Thyroid gland (tissue), 4 donors: Measurements from ENCODE around the gene ATG9A. TPM values are rescaled to one million over a fixed set of nuclear protein-coding genes. Genes with fewer than 3 reads are reported as not detected.

Experiments used
- DNase-seq, 2 donors: peaks; one replicate each; pipeline ENCODE4 v3.0.0-alpha.2; 2019
- H3K27ac ChIP-seq, 3 donors: fragments of 200-600 bp; sonication (generic); 1 replicate in 2 of 3; 2 replicates in 1 of 3; pipeline ENCODE4 v1.5.1; 2016 to 2019; ENCODE audit warnings: mild to moderate bottlenecking in 1 of 3, moderate library complexity in 1 of 3
- H3K27me3 ChIP-seq: fragments of 200-600 bp; sonication (generic); one replicate; pipeline ENCODE4 v1.5.1; 2019
- H3K36me3 ChIP-seq, 2 donors: fragments of 200-600 bp; sonication (generic); one replicate each; pipeline ENCODE4 v1.5.1; 2016 to 2019
- H3K4me1 ChIP-seq, 2 donors: fragments of 200-600 bp; sonication (generic); one replicate each; pipeline ENCODE4 v1.5.1; 2017 to 2019
- H3K4me3 ChIP-seq, 3 donors: fragments of 200-600 bp; sonication (generic); replicated peaks in 1 of 3; 1 replicate in 2 of 3; 2 replicates in 1 of 3; pipeline ENCODE4 v1.5.1; 2016; ENCODE audit warnings: mild to moderate bottlenecking in 1 of 3
- H3K9me3 ChIP-seq: fragments of 200-600 bp; sonication (generic); one replicate; pipeline ENCODE4 v1.5.1; 2017
- POLR2A ChIP-seq, 2 donors: fragments of 450-650 bp; IDR thresholded peaks; one replicate each; pipeline ENCODE4 v1.6.1; 2017; ENCODE audit warnings: antibody characterized with exemption in 2 of 2, mild to moderate bottlenecking in 2 of 2, moderate library complexity in 1 of 2
- WGBS, 2 donors: methylation state at CpG; one replicate each; pipeline ENCODE4 v1.1.5; 2017; 5-methylcytosine and 5-hydroxymethylcytosine counted together
- intact Hi-C: fragments of 100-400 bp; cut with DNase I; formaldehyde crosslinking; loops from one replicate; pipeline ENCODE4 v1.15.1; 2023
- total RNA-seq, 4 donors: library from RNA; depleted of rRNA; stranded (reverse); fragments of >200 nt; gene quantifications; one replicate each; pipeline ENCODE4 v1.2.3, GENCODE V29; 2016
- TF ChIP-seq, protein P1 (sequence below), 6 experiments: fragments of 200-600 bp in 3 of 6; fragments of 450-650 bp in 3 of 6; sonication (generic) in 3 of 6; IDR thresholded peaks; one replicate each; pipeline ENCODE4 v1.5.1; 2016 to 2019; ENCODE audit warnings: antibody characterized with exemption in 6 of 6, mild to moderate bottlenecking in 2 of 6, inconsistent platforms in 1 of 6, moderate library complexity in 1 of 6

The ATG9A gene
- total RNA-seq, 4 donors from 2014 or later, result 48.8 to 59.3 (median 54.6) TPM

DNA sequence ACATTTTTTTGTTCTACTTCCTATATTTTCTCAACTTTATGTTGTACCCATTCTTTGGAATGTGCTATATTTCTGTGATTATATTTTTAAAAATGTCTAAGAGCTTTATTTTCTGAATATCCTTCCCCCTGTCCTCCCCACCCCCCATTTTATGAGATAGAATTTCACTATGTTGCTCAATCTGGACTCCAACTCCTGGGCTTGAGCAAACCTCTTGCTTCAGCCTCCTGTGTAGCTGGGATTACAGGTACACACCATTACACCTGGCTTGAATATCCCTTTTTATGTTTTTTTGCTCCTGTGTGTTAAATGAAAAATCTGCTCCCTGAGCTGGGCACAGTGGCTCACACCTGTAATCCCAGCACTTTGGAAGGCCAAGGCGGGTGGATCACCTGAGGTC, 32.0 kb downstream of the ATG9A start:
- Histone ChIP-seq H3K27ac (no peak overlapping the region), H3K4me1 (peaks cover 2 to 8% of the 10 kb centered on the region in 2 donors), H3K4me3 (no peak overlapping the region), H3K9me3 (no peaks in the 10 kb centered on the region), H3K36me3 (no peaks in the 10 kb centered on the region), H3K27me3 (no peaks in the 10 kb centered on the region)
- TF ChIP-seq, protein P1, sequence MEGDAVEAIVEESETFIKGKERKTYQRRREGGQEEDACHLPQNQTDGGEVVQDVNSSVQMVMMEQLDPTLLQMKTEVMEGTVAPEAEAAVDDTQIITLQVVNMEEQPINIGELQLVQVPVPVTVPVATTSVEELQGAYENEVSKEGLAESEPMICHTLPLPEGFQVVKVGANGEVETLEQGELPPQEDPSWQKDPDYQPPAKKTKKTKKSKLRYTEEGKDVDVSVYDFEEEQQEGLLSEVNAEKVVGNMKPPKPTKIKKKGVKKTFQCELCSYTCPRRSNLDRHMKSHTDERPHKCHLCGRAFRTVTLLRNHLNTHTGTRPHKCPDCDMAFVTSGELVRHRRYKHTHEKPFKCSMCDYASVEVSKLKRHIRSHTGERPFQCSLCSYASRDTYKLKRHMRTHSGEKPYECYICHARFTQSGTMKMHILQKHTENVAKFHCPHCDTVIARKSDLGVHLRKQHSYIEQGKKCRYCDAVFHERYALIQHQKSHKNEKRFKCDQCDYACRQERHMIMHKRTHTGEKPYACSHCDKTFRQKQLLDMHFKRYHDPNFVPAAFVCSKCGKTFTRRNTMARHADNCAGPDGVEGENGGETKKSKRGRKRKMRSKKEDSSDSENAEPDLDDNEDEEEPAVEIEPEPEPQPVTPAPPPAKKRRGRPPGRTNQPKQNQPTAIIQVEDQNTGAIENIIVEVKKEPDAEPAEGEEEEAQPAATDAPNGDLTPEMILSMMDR (IDR thresholded peaks at IDR 0.05), result no peak
- TF ChIP-seq POLR2A (IDR thresholded peaks at IDR 0.05), result no peak
- WGBS, 2 donors, result 100% methylated on average over 1 of the region's 1 CpG
- no peak for DNase-seq
- intact Hi-C loops, result no loop called here

DNA sequence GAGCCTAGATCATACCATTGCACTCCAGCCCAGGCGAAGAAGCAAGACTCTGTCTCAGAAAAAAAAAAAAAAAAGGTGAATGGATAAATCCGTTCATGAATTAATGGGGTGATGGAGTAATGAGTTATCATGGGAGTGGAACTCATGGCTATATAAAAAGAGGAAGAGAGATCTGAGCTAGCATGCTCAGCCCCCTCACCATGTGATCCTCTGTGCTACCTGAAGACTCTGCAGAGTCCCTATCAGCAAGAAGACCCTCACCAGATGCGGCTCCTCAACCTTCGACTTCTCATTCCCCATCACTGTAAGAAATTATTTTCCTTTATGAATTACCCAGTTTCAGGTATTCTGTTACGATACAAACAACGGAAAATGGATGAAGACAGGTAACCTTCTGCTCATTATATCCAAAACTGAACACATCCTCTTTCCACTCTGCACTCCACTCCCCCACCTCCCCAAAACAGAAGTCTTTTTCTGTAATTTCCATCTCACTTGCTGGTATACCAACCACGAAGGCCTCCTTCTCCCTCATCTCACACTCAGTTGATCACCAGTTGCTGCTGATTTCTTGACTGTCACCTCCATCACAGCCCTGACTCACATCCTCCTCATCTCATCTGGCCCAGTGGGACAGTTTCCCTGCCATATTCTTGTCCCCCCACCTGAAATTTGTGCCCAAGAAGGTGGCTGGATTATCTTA, 42.5 kb downstream of the ATG9A start:
- WGBS, 2 donors, result 88 to 93% methylated on average over 7 of the region's 7 CpGs
- H3K4me3 ChIP-seq, result no peak overlapping the region
- DNase-seq, result no peak
- H3K27me3 ChIP-seq, result no peaks in the 10 kb centered on the region
- no peaks in the 10 kb centered on the region for H3K9me3 ChIP-seq
- no peaks in the 10 kb centered on the region for H3K4me1 ChIP-seq
- no peak overlapping the region for H3K27ac ChIP-seq
- intact Hi-C loops, result no loop called here
- TF ChIP-seq, protein P1 (IDR thresholded peaks at IDR 0.05), result no peak
- no peak for TF ChIP-seq POLR2A (IDR thresholded peaks at IDR 0.05)
- peaks cover 23% of the 10 kb centered on the region in 2 donors for H3K36me3 ChIP-seq

DNA sequence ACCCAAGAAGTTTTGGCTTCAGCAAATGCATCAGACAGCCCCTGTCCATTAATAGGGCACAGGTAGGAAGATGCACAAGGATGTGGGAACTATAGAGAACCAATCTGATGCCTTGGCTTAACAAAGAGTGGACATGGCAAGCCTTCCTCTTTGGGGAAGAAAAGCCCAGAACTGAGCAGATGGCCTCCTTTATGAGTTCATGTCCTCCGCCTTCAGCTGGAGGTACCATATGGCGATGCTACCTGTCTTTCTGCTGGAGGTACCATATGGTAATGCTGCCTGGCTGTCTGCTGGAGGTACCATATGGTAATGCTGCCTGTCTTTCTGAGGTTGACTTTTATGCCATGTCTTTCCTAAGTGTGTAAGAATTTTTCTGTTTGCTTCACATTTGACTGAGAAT, 45.3 kb downstream of the ATG9A start:
- no peak for TF ChIP-seq POLR2A (IDR thresholded peaks at IDR 0.05)
- TF ChIP-seq, protein P1 (IDR thresholded peaks at IDR 0.05), result no peak
- Histone ChIP-seq H3K4me1 (peaks cover 5 to 7% of the 10 kb centered on the region in 2 donors), H3K27me3 (no peaks in the 10 kb centered on the region), H3K9me3 (no peaks in the 10 kb centered on the region), H3K4me3 (no peak overlapping the region), H3K27ac (no peak overlapping the region), H3K36me3 (peaks cover 42 to 48% of the 10 kb centered on the region in 2 donors)
- intact Hi-C loops, result no loop called here
- 97 to 98% methylated on average over 2 of the region's 2 CpGs for WGBS, 2 donors
- no peak for DNase-seq

DNA sequence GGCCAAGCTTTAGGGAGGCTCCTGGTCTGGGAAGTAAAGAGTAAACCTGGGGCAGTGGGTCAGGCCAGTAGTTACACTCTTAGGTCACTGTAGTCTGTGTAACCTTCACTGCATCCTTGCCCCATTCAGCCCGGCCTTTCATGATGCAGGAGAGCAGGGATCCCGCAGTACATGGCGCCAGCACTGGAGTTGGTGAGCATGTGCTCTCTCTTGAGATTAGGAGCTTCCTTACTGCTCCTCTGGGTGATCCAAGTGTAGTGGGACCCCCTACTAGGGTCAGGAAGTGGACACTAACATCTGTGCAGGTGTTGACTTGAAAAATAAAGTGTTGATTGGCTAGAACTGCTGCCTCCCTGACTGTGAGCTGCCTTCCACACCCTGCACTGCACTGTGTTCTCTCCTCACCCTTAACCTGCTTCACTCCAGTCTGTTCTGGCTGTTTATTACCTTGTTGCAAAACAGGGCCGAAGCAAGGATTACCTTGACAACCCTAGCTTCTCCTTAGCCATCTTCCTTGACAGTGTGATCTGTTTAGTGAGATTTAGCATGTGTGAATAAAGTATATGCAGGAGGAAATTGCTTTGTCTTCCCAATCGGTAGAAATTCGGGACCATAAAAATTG, 46.2 kb downstream of the ATG9A start:
- H3K9me3 ChIP-seq, result no peaks in the 10 kb centered on the region
- DNase-seq, result no peak
- H3K27me3 ChIP-seq, result no peaks in the 10 kb centered on the region
- peaks cover 42 to 48% of the 10 kb centered on the region in 2 donors for H3K36me3 ChIP-seq
- H3K4me1 ChIP-seq, result peaks cover 12 to 13% of the 10 kb centered on the region in 2 donors
- intact Hi-C loops, result no loop called here
- no peak for TF ChIP-seq POLR2A (IDR thresholded peaks at IDR 0.05)
- TF ChIP-seq, protein P1 (IDR thresholded peaks at IDR 0.05), result no peak
- 95 to 97% methylated on average over 6 of the region's 6 CpGs for WGBS, 2 donors
- no peak overlapping the region for H3K4me3 ChIP-seq
- no peak overlapping the region for H3K27ac ChIP-seq
